ENCODE measurements around the gene AOC1. TPM values are rescaled to one million over a fixed set of nuclear protein-coding genes. Genes with fewer than 3 reads are reported as not detected.

AOC1 gene
- polyA plus RNA-seq, 2 donors, result 0.75 to 1.6 TPM

DNA sequence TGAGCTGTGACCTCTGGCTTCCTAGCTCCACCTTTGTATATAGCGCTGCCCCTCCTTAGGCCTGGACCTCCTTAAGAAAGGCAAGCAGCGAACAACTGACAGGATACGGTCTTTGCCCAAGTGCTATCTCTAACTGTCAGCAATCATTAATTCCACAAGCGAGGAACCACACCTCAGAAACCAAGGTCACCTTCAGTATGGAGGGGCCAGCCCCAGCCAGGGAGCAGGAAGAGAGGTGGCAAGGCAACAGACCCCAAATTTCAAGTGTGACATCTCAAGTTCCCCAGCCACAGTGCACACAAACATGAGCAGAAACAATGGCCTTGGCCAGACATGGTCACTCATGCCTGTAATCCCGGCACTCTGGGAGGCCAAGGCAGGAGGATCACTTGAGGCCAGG lies 4.8 kb upstream of the AOC1 start:
- peaks cover 0 to under 1% of the 10 kb centered on the region in 2 donors for H3K9me3 ChIP-seq (ENCODE audit: control insufficient read depth in 2 of 2, insufficient read depth in 1 of 2, low read depth in 1 of 2, low read length in 1 of 2)
- H3K27ac ChIP-seq (ENCODE audit: low read depth in 2 of 2, low read length in 1 of 2), result no peak overlapping the region
- no peak overlapping the region for H3K4me3 ChIP-seq (ENCODE audit: low read depth in 1 of 2, low read length in 2 of 2)
- 86 to 89% methylated on average over 5 of the region's 5 CpGs for WGBS, 2 donors
- no peaks in the 10 kb centered on the region for H3K4me1 ChIP-seq (ENCODE audit: control insufficient read depth in 2 of 2, insufficient read depth in 2 of 2, low read length in 1 of 2)
- H3K36me3 ChIP-seq (ENCODE audit: control insufficient read depth in 2 of 2, insufficient read depth in 2 of 2, low read length in 1 of 2), result no peaks in the 10 kb centered on the region
- no peaks in the 10 kb centered on the region for H3K27me3 ChIP-seq (ENCODE audit: control insufficient read depth in 1 of 2, insufficient read depth in 2 of 2, low read length in 2 of 2)

DNA sequence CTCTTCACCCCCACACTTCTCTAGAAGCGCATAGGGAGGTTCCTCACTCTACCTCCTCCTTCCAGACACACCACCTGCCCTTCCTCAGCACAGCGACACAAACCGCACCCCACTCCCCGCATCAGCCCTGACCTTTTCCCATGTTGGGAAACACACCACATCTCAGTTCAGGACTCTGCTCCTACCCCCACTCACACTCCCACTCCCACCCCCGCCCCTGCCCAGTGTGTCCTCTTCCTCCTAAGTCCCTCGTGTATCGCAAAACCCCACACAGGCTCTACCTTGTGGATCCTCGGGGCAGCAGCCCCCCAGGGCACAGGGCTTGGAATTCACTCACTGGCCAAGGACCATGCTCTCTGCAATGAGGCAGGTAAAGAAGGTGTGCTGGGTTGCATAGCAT lies 4.2 kb upstream of the AOC1 start:
- Histone ChIP-seq H3K27me3 (ENCODE audit: control insufficient read depth in 1 of 2, insufficient read depth in 2 of 2, low read length in 2 of 2) (no peaks in the 10 kb centered on the region), H3K4me3 (ENCODE audit: low read depth in 1 of 2, low read length in 2 of 2) (no peak overlapping the region), H3K36me3 (ENCODE audit: control insufficient read depth in 2 of 2, insufficient read depth in 2 of 2, low read length in 1 of 2) (no peaks in the 10 kb centered on the region), H3K9me3 (ENCODE audit: control insufficient read depth in 2 of 2, insufficient read depth in 1 of 2, low read depth in 1 of 2, low read length in 1 of 2) (no peaks in the 10 kb centered on the region), H3K27ac (ENCODE audit: low read depth in 2 of 2, low read length in 1 of 2) (no peak overlapping the region), H3K4me1 (ENCODE audit: control insufficient read depth in 2 of 2, insufficient read depth in 2 of 2, low read length in 1 of 2) (no peaks in the 10 kb centered on the region)
- 90 to 92% methylated on average over 8 of the region's 8 CpGs for WGBS, 2 donors

DNA sequence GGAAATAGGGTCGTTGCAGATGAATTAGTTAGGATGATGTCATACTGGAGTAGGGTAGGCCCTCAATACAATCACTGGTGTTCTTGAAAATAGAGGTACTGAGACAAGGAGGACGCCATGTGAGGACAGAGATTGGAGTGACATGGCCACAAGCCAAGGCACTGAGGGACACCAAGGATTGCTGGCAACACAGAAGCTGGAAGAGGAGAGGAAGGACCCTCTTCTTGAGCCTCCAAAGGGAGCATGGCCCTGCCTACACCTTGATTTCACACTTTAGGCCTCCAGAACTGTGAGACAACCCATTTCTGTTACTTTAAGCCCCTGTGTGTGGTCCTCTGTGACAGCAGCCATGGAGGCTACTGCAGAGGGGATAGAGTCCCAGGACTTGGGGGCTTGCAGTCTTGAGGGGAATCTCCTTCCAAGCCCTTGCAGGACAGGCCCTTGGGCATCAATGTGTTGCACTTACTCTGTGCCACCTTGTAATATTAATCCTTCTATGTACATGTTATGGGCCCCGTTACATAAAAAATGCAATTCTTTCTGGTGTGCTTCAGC lies 3.7 kb upstream of the AOC1 start:
- Histone ChIP-seq H3K4me1 (ENCODE audit: control insufficient read depth in 2 of 2, insufficient read depth in 2 of 2, low read length in 1 of 2) (no peaks in the 10 kb centered on the region), H3K27me3 (ENCODE audit: control insufficient read depth in 1 of 2, insufficient read depth in 2 of 2, low read length in 2 of 2) (no peaks in the 10 kb centered on the region), H3K9me3 (ENCODE audit: control insufficient read depth in 2 of 2, insufficient read depth in 1 of 2, low read depth in 1 of 2, low read length in 1 of 2) (no peaks in the 10 kb centered on the region), H3K27ac (ENCODE audit: low read depth in 2 of 2, low read length in 1 of 2) (no peak overlapping the region), H3K4me3 (ENCODE audit: low read depth in 1 of 2, low read length in 2 of 2) (no peak overlapping the region), H3K36me3 (ENCODE audit: control insufficient read depth in 2 of 2, insufficient read depth in 2 of 2, low read length in 1 of 2) (no peaks in the 10 kb centered on the region)
- 75 to 82% methylated on average over 3 of the region's 3 CpGs for WGBS, 2 donors

DNA sequence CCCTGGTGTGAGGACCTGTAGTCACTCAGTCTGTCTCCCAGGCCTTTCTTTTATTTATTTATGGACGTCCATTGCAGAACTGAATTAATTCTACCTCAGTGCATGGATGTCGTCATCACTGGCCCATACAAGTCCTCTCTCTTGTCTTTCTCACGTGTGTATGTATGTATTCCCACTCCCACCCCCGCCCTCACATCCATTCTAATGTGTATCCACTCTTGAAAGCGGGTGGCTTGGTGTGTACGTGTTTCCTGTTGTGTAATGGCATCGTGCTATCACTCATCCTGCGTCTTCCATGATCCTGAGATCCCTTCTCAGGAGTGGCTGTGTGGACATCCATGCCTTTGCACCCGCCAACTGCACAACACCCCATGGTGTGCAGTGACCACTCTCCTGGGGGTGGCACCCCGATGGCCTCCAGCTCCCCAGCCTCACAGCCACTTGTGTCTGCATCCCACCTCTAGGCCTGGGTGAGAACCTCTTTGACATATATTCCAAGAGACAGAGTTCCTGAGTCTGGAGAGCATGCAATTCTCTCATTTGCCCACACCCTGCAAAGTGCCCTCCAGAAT lies 3.0 kb upstream of the AOC1 start:
- Histone ChIP-seq H3K27me3 (ENCODE audit: control insufficient read depth in 1 of 2, insufficient read depth in 2 of 2, low read length in 2 of 2) (no peaks in the 10 kb centered on the region), H3K9me3 (ENCODE audit: control insufficient read depth in 2 of 2, insufficient read depth in 1 of 2, low read depth in 1 of 2, low read length in 1 of 2) (no peaks in the 10 kb centered on the region), H3K27ac (ENCODE audit: low read depth in 2 of 2, low read length in 1 of 2) (no peak overlapping the region), H3K4me1 (ENCODE audit: control insufficient read depth in 2 of 2, insufficient read depth in 2 of 2, low read length in 1 of 2) (no peaks in the 10 kb centered on the region), H3K4me3 (ENCODE audit: low read depth in 1 of 2, low read length in 2 of 2) (no peak overlapping the region), H3K36me3 (ENCODE audit: control insufficient read depth in 2 of 2, insufficient read depth in 2 of 2, low read length in 1 of 2) (no peaks in the 10 kb centered on the region)
- 80 to 81% methylated on average over 10 of the region's 10 CpGs for WGBS, 2 donors

DNA sequence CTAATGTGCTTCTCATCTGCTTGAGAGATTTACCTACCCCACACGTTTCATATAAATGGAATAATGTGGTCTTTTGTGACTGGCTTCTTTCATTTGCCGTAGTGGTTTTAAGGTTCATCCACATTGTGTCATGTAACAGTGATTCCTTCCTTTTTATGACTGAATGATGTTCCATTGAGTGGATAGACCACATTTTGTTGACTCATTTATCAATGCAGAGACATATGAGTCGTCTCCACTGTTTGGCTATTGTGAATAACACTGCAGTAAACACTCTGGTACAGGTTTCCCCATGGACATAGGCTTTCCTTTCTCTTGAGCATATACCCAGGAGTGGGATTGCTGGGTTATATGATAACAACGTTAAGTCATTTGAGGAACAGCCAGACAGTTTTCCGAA lies 2.0 kb upstream of the AOC1 start:
- Histone ChIP-seq H3K27ac (ENCODE audit: low read depth in 2 of 2, low read length in 1 of 2) (no peak overlapping the region), H3K9me3 (ENCODE audit: control insufficient read depth in 2 of 2, insufficient read depth in 1 of 2, low read depth in 1 of 2, low read length in 1 of 2) (no peaks in the 10 kb centered on the region), H3K27me3 (ENCODE audit: control insufficient read depth in 1 of 2, insufficient read depth in 2 of 2, low read length in 2 of 2) (no peaks in the 10 kb centered on the region), H3K4me3 (ENCODE audit: low read depth in 1 of 2, low read length in 2 of 2) (no peak overlapping the region), H3K36me3 (ENCODE audit: control insufficient read depth in 2 of 2, insufficient read depth in 2 of 2, low read length in 1 of 2) (no peaks in the 10 kb centered on the region), H3K4me1 (ENCODE audit: control insufficient read depth in 2 of 2, insufficient read depth in 2 of 2, low read length in 1 of 2) (no peaks in the 10 kb centered on the region)
- 77 to 84% methylated on average over 5 of the region's 5 CpGs for WGBS, 2 donors

DNA sequence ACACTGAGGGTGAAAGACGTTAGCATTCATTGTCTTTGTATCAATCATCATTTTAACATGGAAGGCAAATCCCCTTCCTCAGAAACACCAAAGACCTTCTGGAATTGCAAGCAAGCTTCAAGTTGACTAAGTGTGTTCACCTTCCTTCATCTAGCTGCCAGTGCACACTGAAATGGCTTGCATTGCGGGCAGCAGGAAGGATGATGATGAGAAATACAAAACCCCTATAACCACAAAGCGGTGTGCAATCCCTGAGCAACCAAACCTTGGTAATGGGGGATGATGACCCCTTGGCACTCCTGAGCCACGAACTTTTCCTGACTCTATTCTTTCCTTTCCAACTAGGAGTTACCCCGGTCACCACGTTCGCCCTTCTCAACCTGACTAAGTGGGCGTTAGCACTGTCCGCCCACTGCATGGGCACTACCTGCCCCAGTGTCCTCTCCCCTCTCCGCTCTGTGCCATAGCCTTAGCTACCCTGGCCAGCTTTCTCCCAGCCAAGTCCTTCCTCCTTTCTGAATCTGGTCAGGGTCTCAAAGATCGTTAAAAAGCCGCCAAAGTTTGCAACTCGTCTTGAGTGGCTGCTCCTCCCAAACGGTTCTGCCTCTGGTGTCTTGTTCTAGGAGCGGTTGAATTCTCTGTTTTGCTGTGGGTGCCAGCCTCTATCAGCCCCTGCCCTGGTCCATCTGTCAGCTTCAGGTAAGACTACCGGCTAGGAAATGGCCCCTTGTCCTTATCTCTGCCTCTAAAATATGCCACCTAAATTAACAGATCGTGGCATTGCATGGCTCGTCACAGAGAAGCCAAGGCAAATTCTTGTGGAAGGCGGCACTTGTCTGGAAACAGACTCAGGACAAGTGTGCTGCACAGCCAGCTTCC lies 586 bp upstream of the AOC1 start:
- no peaks in the 10 kb centered on the region for H3K27me3 ChIP-seq (ENCODE audit: control insufficient read depth in 1 of 2, insufficient read depth in 2 of 2, low read length in 2 of 2)
- 78 to 80% methylated on average over 19 of the region's 19 CpGs for WGBS, 2 donors
- no peaks in the 10 kb centered on the region for H3K9me3 ChIP-seq (ENCODE audit: control insufficient read depth in 2 of 2, insufficient read depth in 1 of 2, low read depth in 1 of 2, low read length in 1 of 2)
- no peaks in the 10 kb centered on the region for H3K36me3 ChIP-seq (ENCODE audit: control insufficient read depth in 2 of 2, insufficient read depth in 2 of 2, low read length in 1 of 2)
- H3K4me1 ChIP-seq (ENCODE audit: control insufficient read depth in 2 of 2, insufficient read depth in 2 of 2, low read length in 1 of 2), result no peaks in the 10 kb centered on the region
- no peak overlapping the region for H3K27ac ChIP-seq (ENCODE audit: low read depth in 2 of 2, low read length in 1 of 2)
- no peak overlapping the region for H3K4me3 ChIP-seq (ENCODE audit: low read depth in 1 of 2, low read length in 2 of 2)

DNA sequence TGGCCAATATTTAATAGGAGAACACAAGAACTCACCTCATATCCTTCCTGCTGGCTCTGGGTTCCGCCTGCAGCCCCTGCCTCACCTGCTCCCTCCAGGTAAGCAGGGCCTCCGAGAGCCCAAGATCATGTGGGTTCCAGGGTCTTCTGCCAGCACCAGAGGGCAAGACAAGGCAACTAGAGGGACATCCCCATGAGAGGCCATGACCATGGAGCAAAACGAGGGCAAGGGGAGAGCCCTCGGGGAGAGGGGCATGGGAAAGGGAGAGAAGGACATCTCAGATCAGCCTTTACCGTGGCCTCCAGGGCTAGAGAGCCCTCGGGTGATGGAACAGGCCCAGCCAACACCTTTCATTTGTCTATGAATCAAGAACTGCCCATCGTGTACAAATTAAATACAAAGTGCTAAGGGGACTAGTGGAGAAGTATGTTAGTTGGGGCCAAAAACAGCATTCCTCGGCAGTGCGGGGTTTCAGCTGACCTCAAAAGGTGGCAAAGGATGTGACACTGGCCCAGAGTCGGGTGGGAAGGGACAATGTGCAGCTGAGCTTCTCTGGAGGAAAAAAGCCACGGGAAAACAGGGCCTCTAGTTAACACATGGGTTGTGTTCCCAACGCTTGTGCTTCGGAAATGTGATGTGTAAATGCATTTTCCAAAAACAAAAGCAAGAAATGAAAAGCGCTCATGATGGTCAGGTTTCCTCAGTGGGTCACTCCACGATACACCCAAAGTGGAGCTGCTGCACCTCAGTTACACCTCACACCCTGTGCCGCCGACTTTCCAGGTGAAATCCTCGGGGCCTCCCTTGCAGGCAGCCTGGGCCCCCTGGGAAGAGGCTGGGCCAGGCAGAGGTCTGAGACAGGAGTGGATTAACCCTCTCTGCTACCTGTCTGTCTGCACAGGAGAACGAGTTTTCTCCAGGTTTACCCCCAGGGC lies 2.0 kb downstream of the AOC1 start:
- Histone ChIP-seq H3K4me3 (ENCODE audit: low read depth in 1 of 2, low read length in 2 of 2) (no peak overlapping the region), H3K9me3 (ENCODE audit: control insufficient read depth in 2 of 2, insufficient read depth in 1 of 2, low read depth in 1 of 2, low read length in 1 of 2) (no peaks in the 10 kb centered on the region), H3K36me3 (ENCODE audit: control insufficient read depth in 2 of 2, insufficient read depth in 2 of 2, low read length in 1 of 2) (no peaks in the 10 kb centered on the region), H3K27ac (ENCODE audit: low read depth in 2 of 2, low read length in 1 of 2) (no peak overlapping the region), H3K27me3 (ENCODE audit: control insufficient read depth in 1 of 2, insufficient read depth in 2 of 2, low read length in 2 of 2) (no peaks in the 10 kb centered on the region), H3K4me1 (ENCODE audit: control insufficient read depth in 2 of 2, insufficient read depth in 2 of 2, low read length in 1 of 2) (no peaks in the 10 kb centered on the region)
- WGBS, 2 donors, result 66 to 72% methylated on average over 19 of the region's 19 CpGs

DNA sequence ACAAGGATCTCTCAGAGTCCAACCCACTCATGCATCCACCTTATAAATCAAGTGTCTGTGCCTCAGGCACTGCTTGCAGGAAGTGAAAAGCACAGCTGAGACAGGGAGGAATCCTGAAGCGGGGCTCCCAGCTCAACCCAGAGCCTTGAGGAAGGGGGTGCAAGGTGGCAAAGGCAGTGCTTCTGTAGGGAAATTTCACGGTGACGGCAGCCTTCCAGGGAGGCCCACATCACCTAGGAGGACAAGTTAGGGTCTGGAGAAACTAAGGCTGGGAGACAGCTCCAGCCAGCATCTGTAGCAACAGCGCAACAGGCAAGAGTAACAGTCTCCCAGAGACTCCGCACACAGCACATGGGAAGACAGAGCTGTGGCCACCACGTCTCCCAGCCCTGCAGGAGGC lies 2.7 kb downstream of the AOC1 start:
- Histone ChIP-seq H3K27ac (ENCODE audit: low read depth in 2 of 2, low read length in 1 of 2) (no peak overlapping the region), H3K36me3 (ENCODE audit: control insufficient read depth in 2 of 2, insufficient read depth in 2 of 2, low read length in 1 of 2) (no peaks in the 10 kb centered on the region), H3K9me3 (ENCODE audit: control insufficient read depth in 2 of 2, insufficient read depth in 1 of 2, low read depth in 1 of 2, low read length in 1 of 2) (no peaks in the 10 kb centered on the region), H3K4me3 (ENCODE audit: low read depth in 1 of 2, low read length in 2 of 2) (no peak overlapping the region), H3K27me3 (ENCODE audit: control insufficient read depth in 1 of 2, insufficient read depth in 2 of 2, low read length in 2 of 2) (no peaks in the 10 kb centered on the region), H3K4me1 (ENCODE audit: control insufficient read depth in 2 of 2, insufficient read depth in 2 of 2, low read length in 1 of 2) (no peaks in the 10 kb centered on the region)
- 78 to 79% methylated on average over 6 of the region's 6 CpGs for WGBS, 2 donors

DNA sequence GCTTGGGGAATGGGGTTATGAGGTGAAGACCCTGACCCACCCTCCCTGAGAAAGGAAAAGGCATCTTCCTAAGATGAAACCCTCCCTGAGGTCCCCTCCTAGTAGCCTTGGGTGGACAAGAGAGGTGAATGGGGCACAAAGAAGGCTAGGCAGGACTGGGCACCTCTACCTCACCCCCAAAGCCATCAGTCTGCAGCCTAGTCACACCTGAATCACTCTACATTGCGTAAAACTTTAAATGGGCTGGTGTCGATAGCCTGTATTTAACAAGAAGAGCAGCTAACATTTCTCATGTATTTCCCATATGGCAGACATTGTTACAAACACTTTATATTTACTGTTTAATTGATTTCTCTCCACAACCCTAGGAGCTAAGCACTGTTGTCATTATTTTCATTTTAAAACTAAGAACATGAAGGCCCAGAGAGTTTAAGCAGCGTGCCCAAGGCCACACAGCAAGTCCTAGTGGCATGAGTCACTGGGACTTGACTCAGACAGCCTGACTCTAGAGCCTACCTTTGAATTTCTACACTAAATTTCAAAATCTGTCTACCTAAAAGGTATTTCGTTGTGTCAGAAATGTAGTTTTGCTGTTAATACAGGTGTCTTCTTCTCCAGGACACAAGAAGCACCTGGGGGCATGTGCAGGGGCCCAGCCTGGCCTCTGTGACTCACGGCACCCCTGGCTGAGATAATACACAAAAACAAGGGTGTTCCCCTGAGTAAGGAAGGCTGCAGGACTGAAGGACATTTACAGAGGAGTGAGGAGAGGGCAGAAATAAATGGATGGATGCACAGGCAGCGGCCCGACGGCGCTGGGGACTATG lies 3.4 kb downstream of the AOC1 start:
- H3K27ac ChIP-seq (ENCODE audit: low read depth in 2 of 2, low read length in 1 of 2), result no peak overlapping the region
- no peaks in the 10 kb centered on the region for H3K4me1 ChIP-seq (ENCODE audit: control insufficient read depth in 2 of 2, insufficient read depth in 2 of 2, low read length in 1 of 2)
- H3K4me3 ChIP-seq (ENCODE audit: low read depth in 1 of 2, low read length in 2 of 2), result no peak overlapping the region
- H3K36me3 ChIP-seq (ENCODE audit: control insufficient read depth in 2 of 2, insufficient read depth in 2 of 2, low read length in 1 of 2), result no peaks in the 10 kb centered on the region
- WGBS, 2 donors, result 76 to 77% methylated on average over 9 of the region's 9 CpGs
- H3K9me3 ChIP-seq (ENCODE audit: control insufficient read depth in 2 of 2, insufficient read depth in 1 of 2, low read depth in 1 of 2, low read length in 1 of 2), result no peaks in the 10 kb centered on the region
- H3K27me3 ChIP-seq (ENCODE audit: control insufficient read depth in 1 of 2, insufficient read depth in 2 of 2, low read length in 2 of 2), result no peaks in the 10 kb centered on the region

All from esophagus (tissue), 2 donors.